ENCODE data around the gene ETV3L. TPM values are rescaled to one million over a fixed set of nuclear protein-coding genes. Genes with fewer than 3 reads are reported as not detected.

The ETV3L gene
- total and polyA plus RNA-seq, 2 of the 8 experiments (the other 6 are each of a cell fraction or from before 2014, with no cell fraction given): 0.17 to 0.26 TPM

GRCh38 chr1:157135646-157136045 is 36.0 kb upstream of the ETV3L start:
- Histone ChIP-seq H3K9ac (replicated peaks in 1 of 4; ENCODE audit: extremely low read depth in 1 of 4, low read depth in 3 of 4, low read length in 3 of 4) (no peak overlapping the region), H4K20me1 (replicated peaks in 1 of 2; ENCODE audit: control insufficient read depth in 1 of 2, insufficient read depth in 2 of 2, low read length in 2 of 2) (peaks cover 9 to 11% of the 10 kb centered on the region in 2 experiments)
- TF ChIP-seq SP1 (IDR thresholded peaks at IDR 0.05; ENCODE audit: low read depth, low read length): no peak
- TF ChIP-seq CEBPB (IDR thresholded peaks at IDR 0.05; ENCODE audit: low read depth, low read length): no peak
- TF ChIP-seq GABPA (IDR thresholded peaks at IDR 0.05; ENCODE audit: borderline replicate concordance, insufficient read depth, low read length): no peak
- no peak for TF ChIP-seq HDAC6 (IDR thresholded peaks at IDR 0.05; ENCODE audit: low read depth, low read length)
- TF ChIP-seq TAF7 (optimal IDR thresholded peaks at IDR 0.05; ENCODE audit: borderline replicate concordance, low read depth, low read length): no peak
- TF ChIP-seq EGR1 (IDR thresholded peaks at IDR 0.05; ENCODE audit: borderline replicate concordance, low read depth, low read length): no peak
- TF ChIP-seq CHD2 (IDR thresholded peaks at IDR 0.05; ENCODE audit: low read length): no peak
- TF ChIP-seq BRCA1 (IDR thresholded peaks at IDR 0.05; ENCODE audit: low read depth, low read length): no peak
- no peak for TF ChIP-seq CBX5 (IDR thresholded peaks at IDR 0.05; ENCODE audit: low read depth, low read length)
- TF ChIP-seq CHD1 (IDR thresholded peaks at IDR 0.05; ENCODE audit: low read depth, low read length): no peak
- no peak for TF ChIP-seq SAP30 (IDR thresholded peaks at IDR 0.05; ENCODE audit: insufficient read depth, insufficient replicate concordance, low read length)
- TF ChIP-seq HDAC2 (IDR thresholded peaks at IDR 0.05; ENCODE audit: borderline replicate concordance in 1 of 2, low read depth in 2 of 2, low read length in 2 of 2): no peak
- no peak for TF ChIP-seq EZH2 (IDR thresholded peaks at IDR 0.05; ENCODE audit: low read depth, low read length, severe bottlenecking)
- TF ChIP-seq TBP (IDR thresholded peaks at IDR 0.05; ENCODE audit: low read depth, low read length): no peak

More at GRCh38 chr1:157135646-157136045, 36.0 kb upstream of the ETV3L start:
- Histone ChIP-seq H3K4ac (replicated peaks; ENCODE audit: insufficient read length, low read depth, low read length) (no peak overlapping the region), H3K36me3 (ENCODE audit: control insufficient read depth in 2 of 4, insufficient read depth in 4 of 4, low read length in 3 of 4) (peaks cover 12 to 50% (median 38%) of the 10 kb centered on the region in 4 experiments; a peak in 7 of 8 replicates), H4K8ac (ENCODE audit: extremely low read depth, insufficient read depth, low read length) (no peak overlapping the region), H2BK120ac (replicated peaks; ENCODE audit: low read depth, low read length) (no peak overlapping the region), H3K4me1 (replicated peaks in 1 of 4; ENCODE audit: control insufficient read depth in 3 of 4, insufficient read depth in 4 of 4, low read length in 3 of 4) (peaks cover under 1 to 15% (median 7%) of the 10 kb centered on the region in 4 experiments; a peak in 4 of 7 replicates), H3K9me3 (ENCODE audit: insufficient read depth in 2 of 2, low read depth in 1 of 2, low read length in 1 of 2) (no peaks in the 10 kb centered on the region), H2BK15ac (ENCODE audit: low read length) (no peak overlapping the region), H3K23ac (ENCODE audit: insufficient read length) (no peak overlapping the region), H3K23me2 (ENCODE audit: low read depth, low read length) (peaks cover 10% of the 10 kb centered on the region; the same call in 1 of the 2 replicates), H2BK5ac (ENCODE audit: low read depth, low read length) (no peak overlapping the region), H3K79me1 (ENCODE audit: low read depth, low read length) (peaks cover 8% of the 10 kb centered on the region), H3K18ac (ENCODE audit: extremely low read depth, low read length) (no peak overlapping the region), H3K27me3 (replicated peaks in 1 of 4; ENCODE audit: control insufficient read depth in 3 of 4, extremely low read depth in 1 of 4, insufficient read depth in 3 of 4, low read length in 3 of 4) (no peaks in the 10 kb centered on the region), H3K79me2 (ENCODE audit: control insufficient read depth in 1 of 2, insufficient read depth in 2 of 2, low read length in 2 of 2) (peaks cover 7 to 29% of the 10 kb centered on the region in 2 experiments; a peak in 3 of 4 replicates), H3K27ac (ENCODE audit: low read depth, low read length) (no peak overlapping the region; the same call in 1 of the 2 replicates), H3K56ac (replicated peaks; ENCODE audit: insufficient read length, low read depth, low read length) (no peak overlapping the region), H2AK5ac (ENCODE audit: low read depth, low read length) (no peak overlapping the region), H3K4me2 (ENCODE audit: insufficient read depth in 1 of 2, low read depth in 2 of 2, low read length in 2 of 2) (no peak overlapping the region), H3K4me3 (ENCODE audit: extremely low read depth in 1 of 4, insufficient read depth in 2 of 4, low read depth in 3 of 4, low read length in 4 of 4) (no peak overlapping the region), H2BK12ac (ENCODE audit: low read depth, low read length) (no peak overlapping the region), H4K91ac (replicated peaks; ENCODE audit: insufficient read length, low read length) (no peak overlapping the region), H4K5ac (ENCODE audit: insufficient read length, low read depth, low read length) (no peak overlapping the region), H2AFZ (ENCODE audit: low read length) (no peak overlapping the region), H3K14ac (ENCODE audit: insufficient read length) (no peak overlapping the region), H2BK20ac (ENCODE audit: low read length) (no peak overlapping the region)
- WGBS, 2 experiments (ENCODE audit: extremely low coverage in 1 of 2, insufficient coverage in 1 of 2, insufficient read length in 1 of 2, insufficient replicate concordance in 2 of 2, low coverage in 1 of 2, low lambda C conversion rate in 2 of 2, missing lambda C conversion rate in 1 of 2): 78% methylated on average over 1 of the region's 1 CpG; no CpG with 5 or more reads in 1 of the 2 experiments
- CTCF ChIA-PET (ENCODE audit: partially characterized antibody): interaction anchor here (0.7 to 16.2 kb wide), 17 partner anchors 9 to 216 kb away, joined by 3 to 187 read pairs (median 6); partner anchors contain the start of gene ARHGEF11
- DNase-seq (ENCODE audit: low read depth in 1 of 2, low spot score in 2 of 2): no peak
- POLR2A ChIA-PET (ENCODE audit: partially characterized antibody): interaction anchor here (0.8 to 10.5 kb wide), 9 partner anchors 10 to 48 kb away, joined by 3 to 70 read pairs (median 5); no protein-coding TSS in a partner anchor
- no peak for FAIRE-seq
